Ishikawa (cell line): ENCODE data around the gene PER3.

Source experiments
- CREB1 ChIP-seq: IDR thresholded peaks from 2 replicates; pipeline ENCODE4 v1.6.1; 2012; ENCODE audit warnings: low read depth
- EP300 ChIP-seq: IDR thresholded peaks from 2 replicates; pipeline ENCODE4 v1.6.1; 2012; ENCODE audit warnings: borderline replicate concordance
- TEAD4 ChIP-seq: IDR thresholded peaks from 2 replicates; pipeline ENCODE4 v1.6.1; 2012
- USF1 ChIP-seq: IDR thresholded peaks from 2 replicates; pipeline ENCODE4 v1.6.1; 2012

GRCh38 chr1:7753641-7754040, 30.4 kb upstream of the PER3 start:
- TF ChIP-seq TEAD4 (no peak), EP300 (no peak), USF1 (no peak), CREB1 (no peak)
